ENCODE results near the gene RFPL4A.
"Not testable (repeated sequence)": the region's sequence is repeated elsewhere in the genome, so short reads cannot be mapped to it uniquely, and the experiment has no call there.

Gene RFPL4A

DNA sequence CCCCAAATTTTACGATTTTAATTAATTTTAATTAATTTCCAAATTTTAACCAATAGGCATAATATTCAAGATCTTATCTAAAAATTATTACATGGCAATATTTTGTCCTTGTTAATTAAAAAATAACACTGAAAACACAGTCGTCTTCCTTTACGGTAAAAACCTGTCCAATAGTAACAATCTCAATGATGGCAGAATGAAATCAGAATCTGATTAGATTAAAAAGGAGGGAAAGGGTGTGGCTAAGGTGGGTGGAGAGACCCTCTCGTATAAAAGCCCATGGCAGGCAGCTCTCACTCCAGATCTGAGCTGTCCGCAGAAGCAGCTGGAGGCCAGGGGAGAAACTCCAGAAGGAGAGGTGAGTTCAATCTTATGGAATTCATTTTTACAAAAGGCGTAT, 9.9 kb downstream of the RFPL4A start, which contains the start of gene RFPL4AL1:
TSS of gene RFPL4AL1 (plus strand) at position 301 of the 400 bp plus-strand sequence. CDS start 2,687 bp downstream, outside the sequence.
- not testable (repeated sequence) for ATAC-seq, H3K4me1 Mint-ChIP-seq, DNase-seq, H3K4me3 Mint-ChIP-seq, H3K27ac Mint-ChIP-seq
- Mint-ChIP-seq H3K9me3 (peaks cover 0 to 15% of the 10 kb centered on the region in 2 donors), H3K27me3 (peaks cover 35% of the 10 kb centered on the region)

DNA sequence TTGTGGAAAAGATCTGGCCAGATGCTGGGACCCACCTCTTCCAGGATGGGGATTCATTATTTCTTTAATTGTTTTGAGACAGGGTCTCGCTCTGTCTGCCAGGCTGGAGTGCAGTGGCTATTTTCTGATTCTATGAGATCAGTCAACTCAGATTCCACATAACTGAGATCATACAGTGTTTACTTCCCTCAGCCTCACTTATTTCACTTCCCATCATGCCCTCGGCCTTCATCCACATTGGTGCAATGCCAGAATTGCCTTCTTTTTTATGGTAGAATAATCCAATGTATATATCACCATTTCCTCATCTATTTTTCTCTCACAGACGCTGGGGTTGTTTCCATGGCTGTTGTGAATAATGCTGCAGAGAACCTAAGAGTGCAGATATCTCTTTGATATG, 10.7 kb downstream of the RFPL4A start:
- not testable (repeated sequence) for DNase-seq, H3K27ac Mint-ChIP-seq, ATAC-seq, H3K4me1 Mint-ChIP-seq, H3K4me3 Mint-ChIP-seq
- H3K9me3 Mint-ChIP-seq = peaks cover 0 to 15% of the 10 kb centered on the region in 2 donors
- peaks cover 32% of the 10 kb centered on the region for H3K27me3 Mint-ChIP-seq

DNA sequence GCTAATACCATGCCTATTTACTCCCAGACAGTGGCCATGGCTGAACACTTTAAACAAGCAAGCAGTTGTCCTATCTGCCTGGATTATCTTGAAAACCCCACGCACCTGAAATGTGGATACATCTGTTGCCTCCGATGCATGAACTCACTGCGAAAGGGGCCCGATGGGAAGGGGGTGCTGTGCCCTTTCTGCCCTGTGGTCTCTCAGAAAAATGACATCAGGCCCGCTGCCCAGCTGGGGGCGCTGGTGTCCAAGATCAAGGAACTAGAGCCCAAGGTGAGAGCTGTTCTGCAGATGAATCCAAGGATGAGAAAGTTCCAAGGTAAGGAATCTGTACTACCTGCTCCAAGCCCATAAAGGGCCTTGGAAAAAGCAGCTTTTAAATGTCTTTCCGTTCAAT, 18.6 kb downstream of the RFPL4A start:
- no peak overlapping the region for H3K4me3 Mint-ChIP-seq
- H3K9me3 Mint-ChIP-seq = no peaks in the 10 kb centered on the region
- no peaks in the 10 kb centered on the region for H3K4me1 Mint-ChIP-seq
- peaks cover 53% of the 10 kb centered on the region for H3K27me3 Mint-ChIP-seq
- no peak overlapping the region for H3K27ac Mint-ChIP-seq
- DNase-seq (no peak), ATAC-seq (no peak)

- Mint-ChIP-seq H3K4me3 (no peak overlapping the region), H3K4me1 (no peaks in the 10 kb centered on the region), H3K27me3 (peaks cover 61% of the 10 kb centered on the region), H3K27ac (no peak overlapping the region), H3K9me3 (no peaks in the 10 kb centered on the region)
- DNase-seq (no peak), ATAC-seq (no peak)
Observed at GRCh38 chr19:55778331-55778730, 19.4 kb downstream of the RFPL4A start.

- no peak overlapping the region for H3K4me3 Mint-ChIP-seq
- peaks cover 74% of the 10 kb centered on the region for H3K27me3 Mint-ChIP-seq
- no peak overlapping the region for H3K27ac Mint-ChIP-seq
- DNase-seq (no peak), ATAC-seq (no peak)
- no peaks in the 10 kb centered on the region for H3K4me1 Mint-ChIP-seq
- no peaks in the 10 kb centered on the region for H3K9me3 Mint-ChIP-seq
Observed at GRCh38 chr19:55781112-55781511, 22.2 kb downstream of the RFPL4A start.

DNA sequence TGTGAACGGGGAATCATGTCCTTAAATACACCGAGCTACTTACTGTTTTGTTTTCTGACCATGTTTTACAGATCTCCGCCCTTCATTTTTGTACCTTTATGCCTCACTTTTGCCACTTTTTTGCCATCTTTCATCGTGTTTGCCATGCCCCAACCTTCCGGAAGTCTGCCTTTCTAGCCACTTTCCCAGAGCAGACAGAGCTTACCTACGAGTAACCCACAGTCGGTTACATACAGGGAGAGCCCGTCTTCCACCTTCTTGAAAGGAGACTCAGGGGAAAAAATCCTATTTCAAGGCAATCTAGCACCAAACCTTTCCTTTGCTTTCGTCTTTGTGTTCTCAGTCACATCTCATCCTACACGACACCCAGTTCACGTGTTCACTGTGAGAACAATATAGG, 36.1 kb downstream of the RFPL4A start:
- H3K27ac Mint-ChIP-seq = no peak overlapping the region

GRCh38 chr19:55801416-55801815, 42.5 kb downstream of the RFPL4A start:
- H3K27me3 Mint-ChIP-seq = peaks cover 25% of the 10 kb centered on the region
- H3K9me3 Mint-ChIP-seq = peaks cover 6 to 15% of the 10 kb centered on the region in 2 donors
- H3K4me1 Mint-ChIP-seq = no peaks in the 10 kb centered on the region

More for the DNA sequence above, 36.1 kb downstream of the RFPL4A start:
- Mint-ChIP-seq H3K9me3 (no peaks in the 10 kb centered on the region), H3K4me3 (no peak overlapping the region), H3K27me3 (peaks cover 26% of the 10 kb centered on the region), H3K4me1 (no peaks in the 10 kb centered on the region)
- no peak for DNase-seq
- ATAC-seq = no peak

DNA sequence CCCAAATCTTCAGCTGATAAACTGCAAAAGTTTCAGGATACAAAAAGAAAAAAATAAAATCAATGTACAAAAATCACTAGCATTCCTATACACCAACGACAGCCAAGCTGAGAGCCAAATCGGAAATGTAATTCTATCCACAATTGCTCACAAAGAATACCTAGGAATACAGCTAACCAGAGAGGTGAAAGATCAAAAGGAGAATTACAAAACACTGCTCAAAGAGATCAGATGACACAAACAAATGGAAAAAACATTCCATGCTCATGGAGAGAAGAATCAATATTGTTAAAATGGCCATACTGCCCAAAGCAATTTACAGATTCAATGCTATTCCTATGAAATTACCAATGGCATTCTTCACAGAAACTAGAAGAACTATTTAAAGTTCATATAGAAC, 43.4 kb downstream of the RFPL4A start:
- no peaks in the 10 kb centered on the region for H3K4me1 Mint-ChIP-seq
- peaks cover 13 to 24% of the 10 kb centered on the region in 2 donors for H3K9me3 Mint-ChIP-seq
- H3K27me3 Mint-ChIP-seq = peaks cover 29% of the 10 kb centered on the region
- no peak overlapping the region for H3K27ac Mint-ChIP-seq
- no peak overlapping the region for H3K4me3 Mint-ChIP-seq
- DNase-seq = no peak
- no peak for ATAC-seq

More at GRCh38 chr19:55801416-55801815, 42.5 kb downstream of the RFPL4A start:
- Mint-ChIP-seq H3K4me3 (no peak overlapping the region), H3K27ac (no peak overlapping the region)
- DNase-seq = no peak
- no peak for ATAC-seq

GRCh38 chr19:55809381-55810058, 50.6 kb downstream of the RFPL4A start:
- peak; percentile 93 for ATAC-seq
- H3K4me1 Mint-ChIP-seq = no peaks in the 10 kb centered on the region
- peaks cover 24 to 37% of the 10 kb centered on the region in 2 donors for H3K9me3 Mint-ChIP-seq
- DNase-seq = peak; percentile 39 to 68
- H3K27me3 Mint-ChIP-seq = peaks cover 41% of the 10 kb centered on the region
- no peak overlapping the region for H3K4me3 Mint-ChIP-seq
- H3K27ac Mint-ChIP-seq = no peak overlapping the region

- no peak overlapping the region for H3K4me3 Mint-ChIP-seq
- H3K27me3 Mint-ChIP-seq = peaks cover 34% of the 10 kb centered on the region
- DNase-seq (no peak), ATAC-seq (no peak)
- H3K27ac Mint-ChIP-seq = no peak overlapping the region
- H3K4me1 Mint-ChIP-seq = no peaks in the 10 kb centered on the region
- peaks cover 19 to 23% of the 10 kb centered on the region in 2 donors for H3K9me3 Mint-ChIP-seq
Observed at GRCh38 chr19:55811340-55811739, 52.4 kb downstream of the RFPL4A start.

DNA sequence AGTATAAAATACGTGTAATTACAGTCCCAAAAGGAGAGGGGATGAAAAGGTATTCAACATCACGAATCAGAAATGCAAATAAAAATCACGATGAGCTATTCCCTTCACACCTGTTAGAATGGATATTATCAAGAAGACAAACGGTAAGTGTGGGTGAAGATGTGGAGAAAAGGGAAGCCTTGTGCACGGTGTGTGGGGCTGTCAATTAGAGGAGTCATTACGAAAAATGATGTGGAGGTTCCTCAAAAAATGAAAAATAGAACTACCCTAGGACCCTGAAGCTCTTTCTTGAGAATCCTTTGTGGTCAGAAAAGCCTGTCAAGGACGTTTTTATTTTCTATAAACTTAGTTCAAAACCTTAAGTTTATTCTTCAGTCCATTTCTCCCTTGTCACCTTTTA, 53.6 kb downstream of the RFPL4A start:
- DNase-seq (no peak), ATAC-seq (no peak)
- Mint-ChIP-seq H3K9me3 (peaks cover 11 to 12% of the 10 kb centered on the region in 2 donors), H3K4me1 (no peaks in the 10 kb centered on the region), H3K27ac (no peak overlapping the region), H3K4me3 (no peak overlapping the region), H3K27me3 (peaks cover 28% of the 10 kb centered on the region)

All from stimulated activated naive CD8-positive, alpha-beta T cell treated with anti-CD3 and anti-CD28 coated beads, Interleukin-15, amount 100 ng/mL, for 72 hours (primary cell).